GM12874 (cell line): ENCODE measurements around the gene SNX13.

Source experiments
- CTCF ChIP-seq: IDR thresholded peaks from 2 replicates; pipeline ENCODE4 v1.5.1; 2011; ENCODE audit warnings: low read depth, mild to moderate bottlenecking, control low read depth, low read length, moderate library complexity; ENCODE audit not compliant: insufficient read depth

Gene SNX13

GRCh38 chr7:17984288-17984687 lies 44.0 kb upstream of the SNX13 start:
- TF ChIP-seq CTCF = no peak

GRCh38 chr7:17983221-17984062 lies 43.1 kb upstream of the SNX13 start:
- no peak for TF ChIP-seq CTCF

GRCh38 chr7:17976952-17977351 lies 36.7 kb upstream of the SNX13 start:
- no peak for TF ChIP-seq CTCF

GRCh38 chr7:17971411-17971810 lies 31.1 kb upstream of the SNX13 start:
- TF ChIP-seq CTCF = no peak

- no peak for TF ChIP-seq CTCF
Observed at GRCh38 chr7:17968791-17969715, 28.8 kb upstream of the SNX13 start.

- no peak for TF ChIP-seq CTCF
Observed at GRCh38 chr7:17966706-17967105, 26.4 kb upstream of the SNX13 start.

- no peak for TF ChIP-seq CTCF
Observed at GRCh38 chr7:17965603-17966002, 25.3 kb upstream of the SNX13 start.
